GM23338 (cell line): ENCODE results near the gene ITGA8.

ENCODE experiments used
- CREB1 ChIP-seq: fragments of 250-450 bp; sonication (Bioruptor Pico); IDR thresholded peaks from 2 replicates; pipeline ENCODE4 v1.5.0; 2020; ENCODE audit warnings: low read depth, mild to moderate bottlenecking, moderate library complexity
- CTCF ChIP-seq, 2 experiments: fragments of 200-600 bp in 1 of 2; sonication (generic) in 1 of 2; conservative IDR thresholded peaks; 2 replicates each; pipeline versions ENCODE4 v1.5.1 to v1.6.1; 2016 to 2017; ENCODE audit warnings: antibody characterized with exemption in 2 of 2, low read depth in 2 of 2, mild to moderate bottlenecking in 2 of 2, moderate library complexity in 1 of 2
- EZH2phosphoT487 ChIP-seq: fragments of 200-600 bp; sonication (generic); IDR thresholded peaks from one replicate; pipeline ENCODE4 v1.8.1; 2018; ENCODE audit warnings: antibody characterized with exemption; ENCODE audit not compliant: unreplicated experiment
- POLR2AphosphoS5 ChIP-seq: IDR thresholded peaks from 2 replicates; pipeline ENCODE4 v1.6.1; 2016; ENCODE audit warnings: antibody characterized with exemption, low read depth
- REST ChIP-seq: IDR thresholded peaks from one replicate; pipeline ENCODE4 v1.6.1; 2018; ENCODE audit warnings: antibody characterized with exemption; ENCODE audit not compliant: unreplicated experiment
- ZNF114 ChIP-seq: fragments of 250-450 bp; sonication (Bioruptor Pico); IDR thresholded peaks from 2 replicates; pipeline ENCODE4 v1.5.0; 2020; ENCODE audit warnings: mild to moderate bottlenecking, moderate library complexity

GRCh38 chr10:15562116-15562515, 157.6 kb downstream of the ITGA8 start:
- TF ChIP-seq REST (no peak), POLR2AphosphoS5 (no peak), CTCF (conservative IDR thresholded peaks at IDR 0.05; ENCODE audit: low read depth in 2 of 2) (no peak), CREB1 (CRISPR knock-in tag) (no peak), ZNF114 (CRISPR knock-in tag) (no peak), EZH2phosphoT487 (no peak)
